H1 (cell line): ENCODE measurements around the gene CD248. TPM values are rescaled to one million over a fixed set of nuclear protein-coding genes. Genes with fewer than 3 reads are reported as not detected.

Experiments used
- CTCF ChIA-PET: fragments of 300-600 bp; sonication (Branson Sonifier 250); formaldehyde crosslinking; loops from one replicate; lab custom pipeline; 2021; ENCODE audit not compliant: partially characterized antibody; lab: Charles Lee
- POLR2A ChIA-PET: fragments of 300-600 bp; sonication (Branson Sonifier 250); formaldehyde crosslinking; loops from one replicate; lab custom pipeline; 2021; ENCODE audit warnings: inconsistent platforms; ENCODE audit not compliant: partially characterized antibody; lab: Charles Lee
- DNase-seq, 2 experiments: peaks; one replicate each; pipeline versions ENCODE4 v3.0.0 to v3.0.0-alpha.2; 2010 to 2022; ENCODE audit warnings: low spot score in 2 of 2, low read depth in 1 of 2, mixed read lengths in 1 of 2
- FAIRE-seq: peaks from 2 replicates; lab custom pipeline; 2011; peaks lifted over from hg19 to GRCh38; lab: Jason Lieb, UNC
- H2AFZ ChIP-seq: 2 replicates; pipeline ENCODE4 v1.8.1; 2012; ENCODE audit warnings: low read length, inconsistent platforms
- H2AK5ac ChIP-seq: 2 replicates; pipeline ENCODE4 v1.6.1; 2013; ENCODE audit warnings: low read depth, low read length
- H2BK120ac ChIP-seq: replicated peaks from 2 replicates; pipeline ENCODE3; 2013; ENCODE audit warnings: low read depth, low read length, inconsistent platforms
- H2BK12ac ChIP-seq: 2 replicates; pipeline ENCODE4 v1.6.1; 2013; ENCODE audit warnings: low read depth, low read length
- H2BK15ac ChIP-seq: 2 replicates; pipeline ENCODE4 v1.6.1; 2013; ENCODE audit warnings: low read length
- H2BK20ac ChIP-seq: 2 replicates; pipeline ENCODE4 v1.6.1; 2013; ENCODE audit warnings: low read length
- H2BK5ac ChIP-seq: 2 replicates; pipeline ENCODE4 v1.6.1; 2013; ENCODE audit warnings: low read depth, low read length
- H3K14ac ChIP-seq: 2 replicates; pipeline ENCODE4 v1.6.1; 2013; ENCODE audit warnings: inconsistent platforms; ENCODE audit not compliant: insufficient read length
- H3K18ac ChIP-seq: 2 replicates; pipeline ENCODE4 v1.6.1; 2013; ENCODE audit warnings: low read length; ENCODE audit errors: extremely low read depth
- H3K23ac ChIP-seq: 2 replicates; pipeline ENCODE4 v1.6.1; 2013; ENCODE audit warnings: inconsistent platforms; ENCODE audit not compliant: insufficient read length
- H3K23me2 ChIP-seq: 2 replicates; pipeline ENCODE4 v1.6.1; 2013; ENCODE audit warnings: low read depth, low read length
- H3K27ac ChIP-seq: 2 replicates; pipeline ENCODE4 v1.6.1; 2011; ENCODE audit warnings: low read depth, low read length, inconsistent platforms
- H3K27me3 ChIP-seq, 4 experiments: replicated peaks in 1 of 4; 1 replicate in 1 of 4; 2 replicates in 3 of 4; pipeline versions ENCODE4 v1.6.1 to v1.8.1; 2011 to 2013; ENCODE audit warnings: low read length in 3 of 4, mild to moderate bottlenecking in 3 of 4, inconsistent platforms in 2 of 4, mixed read lengths in 2 of 4, moderate library complexity in 1 of 4; ENCODE audit not compliant: control insufficient read depth in 3 of 4, insufficient read depth in 3 of 4; ENCODE audit errors: extremely low read depth in 1 of 4
- H3K36me3 ChIP-seq, 4 experiments: 2 replicates each; pipeline versions ENCODE4 v1.6.1 to v1.8.1; 2011 to 2013; ENCODE audit warnings: mild to moderate bottlenecking in 4 of 4, low read length in 3 of 4, moderate library complexity in 2 of 4, control low read depth in 1 of 4, inconsistent platforms in 1 of 4; ENCODE audit not compliant: insufficient read depth in 4 of 4, control insufficient read depth in 2 of 4
- H3K4ac ChIP-seq: replicated peaks from 2 replicates; pipeline ENCODE3; 2013; ENCODE audit warnings: low read length, low read depth, mixed read lengths, inconsistent platforms; ENCODE audit not compliant: insufficient read length
- H3K4me1 ChIP-seq, 4 experiments: replicated peaks in 1 of 4; 1 replicate in 1 of 4; 2 replicates in 3 of 4; pipeline versions ENCODE4 v1.6.1 to v1.8.1; 2011 to 2013; ENCODE audit warnings: low read length in 3 of 4, inconsistent platforms in 2 of 4, mixed read lengths in 1 of 4; ENCODE audit not compliant: insufficient read depth in 4 of 4, control insufficient read depth in 3 of 4
- H3K4me2 ChIP-seq, 2 experiments: 2 replicates each; pipeline versions ENCODE4 v1.6.1 to v1.8.1; 2011 to 2013; ENCODE audit warnings: low read depth in 2 of 2, low read length in 2 of 2, control low read depth in 1 of 2, inconsistent platforms in 1 of 2, mild to moderate bottlenecking in 1 of 2; ENCODE audit not compliant: insufficient read depth in 1 of 2
- H3K4me3 ChIP-seq, 4 experiments: fragments of 200-600, 300-600 bp in 1 of 4; sonication (generic), shearing (Covaris generic), sonication (Bioruptor Twin) in 1 of 4; 2 replicates each; pipeline versions ENCODE4 v1.5.1 to v1.8.1; 2011 to 2016; ENCODE audit warnings: low read length in 4 of 4, low read depth in 3 of 4, control low read depth in 2 of 4, inconsistent platforms in 2 of 4, mild to moderate bottlenecking in 2 of 4, mixed read lengths in 1 of 4, moderate library complexity in 1 of 4; ENCODE audit not compliant: insufficient read depth in 2 of 4; ENCODE audit errors: extremely low read depth in 1 of 4
- H3K56ac ChIP-seq: replicated peaks from 2 replicates; pipeline ENCODE3; 2013; ENCODE audit warnings: low read depth, mild to moderate bottlenecking, mixed read lengths, low read length, inconsistent platforms; ENCODE audit not compliant: insufficient read length
- H3K79me1 ChIP-seq: 2 replicates; pipeline ENCODE4 v1.6.1; 2013; ENCODE audit warnings: low read depth, low read length, control low read depth
- H3K79me2 ChIP-seq, 2 experiments: 2 replicates each; pipeline versions ENCODE4 v1.6.1 to v1.8.1; 2012 to 2013; ENCODE audit warnings: low read length in 2 of 2, mild to moderate bottlenecking in 2 of 2, inconsistent platforms in 1 of 2; ENCODE audit not compliant: insufficient read depth in 2 of 2, control insufficient read depth in 1 of 2
- H3K9ac ChIP-seq, 4 experiments: replicated peaks in 1 of 4; 1 replicate in 1 of 4; 2 replicates in 3 of 4; pipeline versions ENCODE4 v1.6.1 to v1.8.1; 2011 to 2013; ENCODE audit warnings: low read depth in 3 of 4, low read length in 3 of 4, control low read depth in 2 of 4, mild to moderate bottlenecking in 2 of 4, moderate library complexity in 2 of 4, inconsistent platforms in 1 of 4; ENCODE audit errors: extremely low read depth in 1 of 4
- H3K9me3 ChIP-seq, 2 experiments: 2 replicates each; pipeline versions ENCODE4 v1.6.1 to v1.8.1; 2012 to 2013; ENCODE audit warnings: mild to moderate bottlenecking in 2 of 2, moderate library complexity in 2 of 2, control low read depth in 1 of 2, inconsistent platforms in 1 of 2, low read depth in 1 of 2, low read length in 1 of 2, mixed read lengths in 1 of 2; ENCODE audit not compliant: insufficient read depth in 2 of 2
- H4K20me1 ChIP-seq, 2 experiments: replicated peaks in 1 of 2; 2 replicates each; pipeline versions ENCODE3 to v1.8.1; 2011 to 2013; ENCODE audit warnings: inconsistent platforms in 2 of 2, low read length in 2 of 2, mild to moderate bottlenecking in 1 of 2; ENCODE audit not compliant: insufficient read depth in 2 of 2, control insufficient read depth in 1 of 2
- H4K5ac ChIP-seq: 2 replicates; pipeline ENCODE4 v1.6.1; 2013; ENCODE audit warnings: low read length, low read depth, mixed read lengths, inconsistent platforms; ENCODE audit not compliant: insufficient read length
- H4K8ac ChIP-seq: 2 replicates; pipeline ENCODE4 v1.8.0; 2013; ENCODE audit warnings: mild to moderate bottlenecking, moderate library complexity, low read length, inconsistent platforms; ENCODE audit not compliant: insufficient read depth; ENCODE audit errors: extremely low read depth
- H4K91ac ChIP-seq: replicated peaks from 2 replicates; pipeline ENCODE3; 2013; ENCODE audit warnings: low read length, mixed read lengths, inconsistent platforms; ENCODE audit not compliant: insufficient read length
- BCL11A ChIP-seq, 2 experiments: IDR thresholded peaks; one replicate each; pipeline ENCODE4 v1.6.1; 2011; ENCODE audit warnings: low read depth in 2 of 2, low read length in 2 of 2, mild to moderate bottlenecking in 2 of 2
- BRCA1 ChIP-seq: IDR thresholded peaks from 2 replicates; pipeline ENCODE4 v1.6.1; 2012; ENCODE audit warnings: low read depth, low read length, improper control_type of control experiment
- CBX8 ChIP-seq: fragments of 300-800, 300-1000 bp; sonication (generic); IDR thresholded peaks from 2 replicates; pipeline ENCODE4 v1.7.1; 2016; ENCODE audit warnings: low read depth, low read length, borderline replicate concordance
- CHD1 ChIP-seq: IDR thresholded peaks from 2 replicates; pipeline ENCODE4 v1.6.1; 2012; ENCODE audit warnings: low read depth, low read length, improper control_type of control experiment
- EZH2 ChIP-seq: fragments of 200-600 bp; sonication (generic); IDR thresholded peaks from 2 replicates; pipeline ENCODE4 v1.7.1; 2012; ENCODE audit warnings: low read depth, mild to moderate bottlenecking, moderate library complexity, low read length, inconsistent platforms; ENCODE audit not compliant: severe bottlenecking
- HDAC6 ChIP-seq: IDR thresholded peaks from one replicate; pipeline ENCODE4 v1.7.1; 2012; ENCODE audit warnings: low read depth, mild to moderate bottlenecking, inconsistent platforms, low read length, moderate library complexity
- JUND ChIP-seq: IDR thresholded peaks from 2 replicates; pipeline ENCODE4 v1.6.1; 2011; ENCODE audit warnings: mild to moderate bottlenecking, improper control_type of control experiment, low read length
- MAFK ChIP-seq: IDR thresholded peaks from 2 replicates; pipeline ENCODE4 v1.6.1; 2012; ENCODE audit warnings: low read depth, mild to moderate bottlenecking, improper control_type of control experiment, low read length
- RFX5 ChIP-seq: IDR thresholded peaks from 2 replicates; pipeline ENCODE4 v1.6.1; 2011; ENCODE audit warnings: low read depth, low read length, improper control_type of control experiment, borderline replicate concordance
- RNF2 ChIP-seq: fragments of 200-900, 300-1000 bp; sonication (generic); IDR thresholded peaks from 2 replicates; pipeline ENCODE4 v1.7.1; 2016; ENCODE audit warnings: borderline replicate concordance, low read depth, mild to moderate bottlenecking, antibody characterized with exemption, low read length; ENCODE audit not compliant: poor library complexity, severe bottlenecking; ENCODE audit errors: missing control alignments
- RXRA ChIP-seq: IDR thresholded peaks from 2 replicates; pipeline ENCODE4 v1.6.1; 2011; ENCODE audit warnings: low read depth, mild to moderate bottlenecking, low read length, moderate library complexity; ENCODE audit not compliant: insufficient read depth
- SP4 ChIP-seq: IDR thresholded peaks from 2 replicates; pipeline ENCODE4 v1.6.1; 2012; ENCODE audit warnings: low read length, inconsistent platforms
- SRF ChIP-seq: IDR thresholded peaks from 2 replicates; pipeline ENCODE4 v1.6.1; 2011; ENCODE audit warnings: mild to moderate bottlenecking, low read depth, low read length, moderate library complexity
- WGBS, 2 experiments: shearing (Covaris generic) in 1 of 2; methylation state at CpG; one replicate each; pipeline versions ENCODE4 v1.1.6 to v1.1.7; 2013 to 2015; ENCODE audit warnings: low lambda C conversion rate in 2 of 2, mixed read lengths in 2 of 2, inconsistent platforms in 1 of 2, low coverage in 1 of 2, missing lambda C conversion rate in 1 of 2; ENCODE audit not compliant: insufficient replicate concordance in 2 of 2, insufficient coverage in 1 of 2, insufficient read length in 1 of 2; ENCODE audit errors: extremely low coverage in 1 of 2, missing lambda C conversion rate in 1 of 2; 5-methylcytosine and 5-hydroxymethylcytosine counted together
- polyA plus RNA-seq, 7 experiments: library from polyadenylated mRNA; depleted of rRNA in 3 of 7; stranded (reverse) in 5 of 7; unstranded in 2 of 7; fragments of >200 nt in 5 of 7; fragments of 200-250 nt in 2 of 7; gene quantifications; 1 replicate in 5 of 7; 2 replicates in 1 of 7; 4 replicates in 1 of 7; pipeline versions ENCODE4 v1.2.1 to v1.2.3, GENCODE V29; 2011 to 2013; ENCODE audit warnings: missing spikeins in 2 of 7, mixed read lengths in 2 of 7
- total RNA-seq: library from RNA; stranded (reverse); fragmentation: NEBNext Ultra II Directional; extraction: Animal tissue kit (Norgen Biotek cat#: 25700); gene quantifications from 2 replicates; pipeline ENCODE4 v1.2.1, GENCODE V29; 2021

The CD248 gene
- total and polyA plus RNA-seq, 2 of the 8 experiments (the other 6 are each of a cell fraction or from before 2014, with no cell fraction given), result 2.7 to 3.9 TPM

GRCh38 chr11:66311470-66311964 is 5.3 kb downstream of the CD248 start:
- Histone ChIP-seq H3K27me3 (peaks cover 0 to 3% (median 0%) of the 10 kb centered on the region in 4 experiments; a peak in 2 of 7 replicates), H2AK5ac (no peak overlapping the region), H3K27ac (no peak overlapping the region), H3K79me1 (no peaks in the 10 kb centered on the region), H2BK120ac (no peak overlapping the region), H3K18ac (no peak overlapping the region; the same call in 1 of the 2 replicates), H3K4me3 (peak overlapping the region in 3 of 4 experiments; percentile 8 to 79 (median 77); a peak in 5 of 8 replicates), H2BK5ac (peak overlapping the region; percentile 90; the same call in 1 of the 2 replicates), H3K4me2 (peak overlapping the region; percentile 48 to 77), H3K4me1 (peaks cover 3 to 17% (median 8%) of the 10 kb centered on the region in 4 experiments; a peak in 6 of 7 replicates), H3K36me3 (no peaks in the 10 kb centered on the region), H4K8ac (peak overlapping the region; percentile 64; the same call in 1 of the 2 replicates), H4K91ac (no peak overlapping the region), H4K20me1 (no peaks in the 10 kb centered on the region), H3K23ac (no peak overlapping the region), H3K9me3 (no peaks in the 10 kb centered on the region), H2AFZ (peak overlapping the region; percentile 60; the same call in 1 of the 2 replicates), H3K56ac (no peak overlapping the region), H3K9ac (peak overlapping the region in 2 of 4 experiments; percentile 42 to 54; a peak in 2 of 7 replicates), H2BK20ac (no peak overlapping the region), H3K23me2 (peaks cover 8% of the 10 kb centered on the region), H3K14ac (no peak overlapping the region), H2BK15ac (no peak overlapping the region), H2BK12ac (peak overlapping the region; percentile 91; the same call in 1 of the 2 replicates), H3K4ac (no peak overlapping the region), H4K5ac (no peak overlapping the region), H3K79me2 (no peaks in the 10 kb centered on the region)
- ChIA-PET POLR2A (interaction anchor here (0.8 to 4.1 kb wide), 22 partner anchors 9 to 242 kb away, joined by 3 to 25 read pairs (median 4); partner anchors contain the start of genes BRMS1, RIN1 and TMEM151A), CTCF (interaction anchor here (0.6 to 11.7 kb wide), 33 partner anchors 11 to 1281 kb away, joined by 3 to 242 read pairs (median 7); partner anchors contain the start of genes B4GAT1, BRMS1, RAB1B and RIN1)
- FAIRE-seq (no peak), DNase-seq (no peak)
- WGBS, 2 experiments, result 26% methylated on average over 23 of the region's 26 CpGs; no CpG with 5 or more reads in 1 of the 2 experiments
- no peak for TF ChIP-seq RXRA
- TF ChIP-seq RNF2, result no peak
- TF ChIP-seq MAFK, result no peak
- TF ChIP-seq SP4, result no peak
- no peak for TF ChIP-seq JUND
- no peak for TF ChIP-seq HDAC6
- TF ChIP-seq RFX5, result no peak
- TF ChIP-seq CHD1, result no peak
- no peak for TF ChIP-seq BRCA1
- no peak for TF ChIP-seq CBX8
- TF ChIP-seq BCL11A (IDR thresholded peaks at IDR 0.05; ENCODE audit: low read depth in 2 of 2, low read length in 2 of 2), result no peak
- no peak for TF ChIP-seq EZH2
- TF ChIP-seq SRF, result no peak
